Gastroesophageal sphincter (tissue), 3 donors: Measurements from ENCODE around the gene FAAP24.

Experiments
- CTCF ChIP-seq, 4 experiments: fragments of 200-600 bp in 2 of 4; fragments of 450-650 bp in 2 of 4; sonication (generic) in 1 of 4; IDR thresholded peaks; one replicate each; pipeline ENCODE4 v1.5.1; 2017 to 2019; ENCODE audit warnings: antibody characterized with exemption in 4 of 4, mild to moderate bottlenecking in 2 of 4, moderate library complexity in 2 of 4
- EP300 ChIP-seq: sonication (generic); formaldehyde crosslinking; IDR thresholded peaks from one replicate; pipeline ENCODE4 v1.6.1; 2017; ENCODE audit warnings: antibody characterized with exemption, mild to moderate bottlenecking
- POLR2A ChIP-seq, 2 donors: fragments of 450-650 bp; IDR thresholded peaks; one replicate each; pipeline ENCODE4 v1.6.1; 2017; ENCODE audit warnings: antibody characterized with exemption in 2 of 2, mild to moderate bottlenecking in 2 of 2, moderate library complexity in 1 of 2
- POLR2AphosphoS5 ChIP-seq: sonication (generic); formaldehyde crosslinking; IDR thresholded peaks from one replicate; pipeline ENCODE4 v1.6.1; 2017; ENCODE audit warnings: antibody characterized with exemption

- TF ChIP-seq EP300: no peak
- TF ChIP-seq CTCF (IDR thresholded peaks at IDR 0.05): no peak
- TF ChIP-seq POLR2AphosphoS5: no peak
- no peak for TF ChIP-seq POLR2A (IDR thresholded peaks at IDR 0.05)
These were observed 16.7 kb downstream of the FAAP24 start for GRCh38 chr19:32988724-32989123.
